CD14-positive monocyte (primary cell): ENCODE results near the gene CYTL1. TPM values are rescaled to one million over a fixed set of nuclear protein-coding genes. Genes with fewer than 3 reads are reported as not detected.

ENCODE experiments used
- DNase-seq, 3 donors: peaks; one replicate each; pipeline ENCODE4 v3.0.0-alpha.2; 2011 to 2022
- H2AFZ ChIP-seq: 2 replicates; pipeline ENCODE4 v1.6.0; 2012; ENCODE audit warnings: mild to moderate bottlenecking, low read depth, low read length, inconsistent platforms; ENCODE audit not compliant: insufficient read depth, poor library complexity, severe bottlenecking
- H3K27ac ChIP-seq, 2 donors: 1 replicate in 1 of 2; 2 replicates in 1 of 2; pipeline ENCODE4 v1.5.1; 2012 to 2013; ENCODE audit warnings: low read length in 2 of 2, control low read depth in 1 of 2, inconsistent platforms in 1 of 2, low read depth in 1 of 2, mild to moderate bottlenecking in 1 of 2
- H3K27me3 ChIP-seq, 2 donors: one replicate each; pipeline versions ENCODE4 v1.6.0 to v1.6.1; 2011 to 2013; ENCODE audit warnings: low read length in 2 of 2; ENCODE audit not compliant: control insufficient read depth in 2 of 2, insufficient read depth in 2 of 2
- H3K36me3 ChIP-seq, 2 donors: replicated peaks in 1 of 2; 1 replicate in 1 of 2; 2 replicates in 1 of 2; pipeline versions ENCODE4 v1.5.1 to v1.6.1; 2012 to 2013; ENCODE audit warnings: low read length in 2 of 2, control low read depth in 1 of 2, inconsistent platforms in 1 of 2, mild to moderate bottlenecking in 1 of 2; ENCODE audit not compliant: insufficient read depth in 2 of 2, control insufficient read depth in 1 of 2
- H3K4me1 ChIP-seq, 2 donors: 1 replicate in 1 of 2; 2 replicates in 1 of 2; pipeline versions ENCODE4 v1.5.1 to v1.6.1; 2012 to 2013; ENCODE audit warnings: low read length in 2 of 2, control low read depth in 1 of 2, inconsistent platforms in 1 of 2, mild to moderate bottlenecking in 1 of 2, moderate library complexity in 1 of 2; ENCODE audit not compliant: insufficient read depth in 2 of 2, control insufficient read depth in 1 of 2
- H3K4me2 ChIP-seq: replicated peaks from 2 replicates; pipeline ENCODE3; 2012; ENCODE audit warnings: low read length, moderate library complexity, mild to moderate bottlenecking; ENCODE audit not compliant: poor library complexity, severe bottlenecking; ENCODE audit errors: extremely low read depth
- H3K4me3 ChIP-seq, 3 experiments: fragments of 200-600 bp in 1 of 3; sonication (generic) in 1 of 3; replicated peaks in 1 of 3; 1 replicate in 2 of 3; 2 replicates in 1 of 3; pipeline ENCODE4 v1.5.1; 2011 to 2013; ENCODE audit warnings: low read length in 3 of 3, mild to moderate bottlenecking in 3 of 3, control low read depth in 2 of 3, low read depth in 2 of 3, inconsistent platforms in 1 of 3, moderate library complexity in 1 of 3
- H3K79me2 ChIP-seq: 2 replicates; pipeline ENCODE4 v1.6.0; 2012; ENCODE audit warnings: mild to moderate bottlenecking, control low read depth, inconsistent platforms, low read length, moderate library complexity; ENCODE audit not compliant: insufficient read depth
- H3K9ac ChIP-seq: 2 replicates; pipeline ENCODE4 v1.6.0; 2017; ENCODE audit warnings: low read length, mild to moderate bottlenecking; ENCODE audit not compliant: insufficient read depth, poor library complexity, severe bottlenecking
- H3K9me3 ChIP-seq, 2 donors: replicated peaks in 1 of 2; 1 replicate in 1 of 2; 2 replicates in 1 of 2; pipeline versions ENCODE4 v1.5.1 to v1.6.1; 2012 to 2013; ENCODE audit warnings: low read length in 2 of 2, control low read depth in 1 of 2; ENCODE audit not compliant: control insufficient read depth in 1 of 2, insufficient read depth in 1 of 2
- H4K20me1 ChIP-seq: 2 replicates; pipeline ENCODE4 v1.6.0; 2012; ENCODE audit warnings: mild to moderate bottlenecking, low read length, control low read depth, moderate library complexity; ENCODE audit not compliant: insufficient read depth
- H3K27ac Mint-ChIP-seq, 7 donors: one replicate each; pipeline ENCODE4 v1.8.0; 2020; ENCODE audit warnings: mild to moderate bottlenecking in 7 of 7, mixed read lengths in 7 of 7, moderate library complexity in 6 of 7, inconsistent platforms in 2 of 7
- H3K27me3 Mint-ChIP-seq, 3 donors: one replicate each; pipeline ENCODE4 v1.8.0; 2021 to 2022; ENCODE audit warnings: low read depth in 3 of 3, mild to moderate bottlenecking in 3 of 3, mixed read lengths in 3 of 3, moderate library complexity in 3 of 3, inconsistent platforms in 1 of 3
- H3K36me3 Mint-ChIP-seq, 2 donors: one replicate each; pipeline ENCODE4 v1.8.0; 2020; ENCODE audit warnings: mixed read lengths in 2 of 2, inconsistent platforms in 1 of 2, mild to moderate bottlenecking in 1 of 2
- H3K4me1 Mint-ChIP-seq: one replicate; pipeline ENCODE4 v1.8.0; 2020; ENCODE audit warnings: mild to moderate bottlenecking, mixed read lengths
- H3K4me3 Mint-ChIP-seq, 2 donors: one replicate each; pipeline ENCODE4 v1.8.0; 2020; ENCODE audit warnings: mild to moderate bottlenecking in 2 of 2, mixed read lengths in 2 of 2, moderate library complexity in 1 of 2
- H3K9me3 Mint-ChIP-seq, 7 donors: one replicate each; pipeline ENCODE4 v1.8.0; 2020 to 2022; ENCODE audit warnings: mixed read lengths in 7 of 7, mild to moderate bottlenecking in 6 of 7, moderate library complexity in 6 of 7, inconsistent platforms in 2 of 7
- CTCF ChIP-seq: fragments of 200-600 bp; IDR thresholded peaks from one replicate; pipeline ENCODE4 v1.8.0; 2022; ENCODE audit warnings: antibody characterized with exemption, mild to moderate bottlenecking
- WGBS: methylation state at CpG from one replicate; pipeline ENCODE4 v1.1.5; 2013; ENCODE audit warnings: missing lambda C conversion rate; ENCODE audit not compliant: insufficient coverage; 5-methylcytosine and 5-hydroxymethylcytosine counted together
- intact Hi-C, 2 donors: fragments of 100-400 bp; cut with micrococcal nuclease; formaldehyde crosslinking; loops; one replicate each; pipeline versions ENCODE4 v1.15.0 to v1.15.1; 2023
- polyA plus RNA-seq, 3 donors: library from polyadenylated mRNA; depleted of rRNA in 1 of 3; unstranded in 2 of 3; stranded (reverse) in 1 of 3; fragments of 300-500 nt in 2 of 3; fragments of >200 nt in 1 of 3; fragmentation: Illumina TruSeq in 2 of 3; gene quantifications; 1 replicate in 2 of 3; 2 replicates in 1 of 3; pipeline ENCODE4 v1.2.3, GENCODE V29; 2012 to 2021

The CYTL1 gene
- polyA plus RNA-seq, 3 donors: 0.32 to 0.56 TPM; not detected in 1

GRCh38 chr4:4981427-4981826 lies 37.8 kb downstream of the CYTL1 start:
- no peak for DNase-seq
- WGBS: 67% methylated on average over 1 of the region's 3 CpGs
- intact Hi-C loops: no loop called here
- Histone ChIP-seq H3K9me3 (peaks cover 6 to 8% of the 10 kb centered on the region in 2 donors), H3K4me3 (no peak overlapping the region), H3K27ac (no peak overlapping the region), H3K4me1 (no peaks in the 10 kb centered on the region), H4K20me1 (no peaks in the 10 kb centered on the region), H3K9ac (no peak overlapping the region), H3K27me3 (no peaks in the 10 kb centered on the region), H3K36me3 (no peaks in the 10 kb centered on the region), H2AFZ (no peak overlapping the region), H3K79me2 (no peaks in the 10 kb centered on the region), H3K4me2 (no peak overlapping the region)
- H3K4me1 Mint-ChIP-seq: no peaks in the 10 kb centered on the region
- peaks cover 1 to 2% (median 2%) of the 10 kb centered on the region in 3 donors for H3K27me3 Mint-ChIP-seq
- H3K27ac Mint-ChIP-seq: no peak overlapping the region
- no peak for TF ChIP-seq CTCF
- H3K9me3 Mint-ChIP-seq: peaks cover 0 to 11% (median 5%) of the 10 kb centered on the region in 7 donors
- H3K36me3 Mint-ChIP-seq: no peaks in the 10 kb centered on the region
- no peak overlapping the region for H3K4me3 Mint-ChIP-seq

GRCh38 chr4:4980621-4981230 lies 38.5 kb downstream of the CYTL1 start:
- H3K36me3 Mint-ChIP-seq: no peaks in the 10 kb centered on the region
- H3K4me1 Mint-ChIP-seq: no peaks in the 10 kb centered on the region
- Histone ChIP-seq H3K4me3 (no peak overlapping the region), H3K4me2 (no peak overlapping the region), H3K36me3 (no peaks in the 10 kb centered on the region), H3K27ac (no peak overlapping the region), H3K79me2 (no peaks in the 10 kb centered on the region), H3K27me3 (no peaks in the 10 kb centered on the region), H3K9ac (no peak overlapping the region), H3K4me1 (no peaks in the 10 kb centered on the region), H3K9me3 (peaks cover 7 to 8% of the 10 kb centered on the region in 2 donors), H2AFZ (no peak overlapping the region), H4K20me1 (no peaks in the 10 kb centered on the region)
- H3K27ac Mint-ChIP-seq: no peak overlapping the region
- H3K4me3 Mint-ChIP-seq: no peak overlapping the region
- TF ChIP-seq CTCF: no peak
- intact Hi-C loops: no loop called here
- no peak for DNase-seq
- WGBS: 97% methylated on average over 7 of the region's 12 CpGs
- H3K27me3 Mint-ChIP-seq: peaks cover 1 to 2% (median 2%) of the 10 kb centered on the region in 3 donors
- H3K9me3 Mint-ChIP-seq: peaks cover 0 to 15% (median 5%) of the 10 kb centered on the region in 7 donors
